Sigmoid colon (tissue), 7 donors: Measurements from ENCODE around the gene SLC12A9. TPM values are rescaled to one million over a fixed set of nuclear protein-coding genes. Genes with fewer than 3 reads are reported as not detected.

Experiments used
- DNase-seq: peaks from one replicate; pipeline ENCODE4 v3.0.0-alpha.2; 2019
- H3K27ac ChIP-seq, 4 donors: fragments of 200-600 bp; sonication (generic); one replicate each; pipeline ENCODE4 v1.5.1; 2016 to 2019; ENCODE audit warnings: mild to moderate bottlenecking in 1 of 4
- H3K27me3 ChIP-seq, 3 donors: fragments of 200-600 bp; sonication (generic); one replicate each; pipeline ENCODE4 v1.5.1; 2019; ENCODE audit warnings: mild to moderate bottlenecking in 1 of 3
- H3K36me3 ChIP-seq, 4 donors: fragments of 200-600 bp; sonication (generic); one replicate each; pipeline ENCODE4 v1.5.1; 2016 to 2019
- H3K4me1 ChIP-seq, 4 donors: fragments of 200-600 bp; sonication (generic); one replicate each; pipeline ENCODE4 v1.5.1; 2017 to 2019
- H3K4me3 ChIP-seq, 4 donors: fragments of 200-600 bp; sonication (generic); one replicate each; pipeline ENCODE4 v1.5.1; 2017 to 2019; ENCODE audit warnings: mild to moderate bottlenecking in 2 of 4, moderate library complexity in 1 of 4
- H3K9me3 ChIP-seq, 4 donors: fragments of 200-600 bp in 3 of 4; sonication (generic) in 3 of 4; one replicate each; pipeline versions ENCODE4 v1.5.1 to v1.6.1; 2013 to 2019
- CTCF ChIP-seq, 4 experiments: fragments of 450-650 bp in 3 of 4; fragments of 200-600 bp in 1 of 4; IDR thresholded peaks; one replicate each; pipeline ENCODE4 v1.5.1; 2016 to 2019; ENCODE audit warnings: antibody characterized with exemption in 4 of 4, mild to moderate bottlenecking in 3 of 4, moderate library complexity in 2 of 4
- EP300 ChIP-seq, 4 donors: sonication (generic); formaldehyde crosslinking; IDR thresholded peaks; one replicate each; pipeline ENCODE4 v1.6.1; 2017; ENCODE audit warnings: antibody characterized with exemption in 4 of 4
- POLR2A ChIP-seq, 2 donors: fragments of 450-650 bp; IDR thresholded peaks; one replicate each; pipeline ENCODE4 v1.6.1; 2016; ENCODE audit warnings: antibody characterized with exemption in 2 of 2, mild to moderate bottlenecking in 2 of 2, moderate library complexity in 2 of 2
- POLR2AphosphoS5 ChIP-seq, 4 donors: sonication (generic); formaldehyde crosslinking; IDR thresholded peaks; one replicate each; pipeline ENCODE4 v1.6.1; 2017; ENCODE audit warnings: antibody characterized with exemption in 4 of 4
- WGBS, 2 donors: extraction: QIAGEN DNeasy Blood & Tissue Kit; methylation state at CpG; one replicate each; pipeline ENCODE4 v1.1.7; 2013; 5-methylcytosine and 5-hydroxymethylcytosine counted together
- intact Hi-C: fragments of 100-400 bp; cut with DNase I; formaldehyde crosslinking; loops from one replicate; pipeline ENCODE4 v1.15.1; 2023
- polyA plus RNA-seq, 3 donors: library from polyadenylated mRNA; stranded (reverse); fragments of 200-250 nt; gene quantifications; one replicate each; pipeline ENCODE4 v1.2.3, GENCODE V29; 2013
- total RNA-seq, 4 donors: library from RNA; depleted of rRNA; stranded (reverse); fragments of >200 nt; gene quantifications; one replicate each; pipeline ENCODE4 v1.1.0, GENCODE V29; 2016
- donor health status: healthy with polysubstance abuse.
- donor health status: Bipolar disorder and iron deficiency.
- donor health status: healthy.

Gene SLC12A9
- total and polyA plus RNA-seq, 7 donors: 2.5 to 34.2 (median 12.1) TPM

- Histone ChIP-seq H3K36me3 (peaks cover 37 to 73% (median 46%) of the 10 kb centered on the region in 4 donors), H3K27ac (no peak overlapping the region), H3K4me3 (no peak overlapping the region), H3K27me3 (no peaks in the 10 kb centered on the region), H3K9me3 (no peaks in the 10 kb centered on the region), H3K4me1 (peaks cover 0 to 29% (median 22%) of the 10 kb centered on the region in 4 donors)
- WGBS, 2 donors: 93 to 94% methylated on average over 7 of the region's 7 CpGs
- TF ChIP-seq CTCF (IDR thresholded peaks at IDR 0.05): no peak
- TF ChIP-seq POLR2A (IDR thresholded peaks at IDR 0.05): no peak
- TF ChIP-seq EP300 (IDR thresholded peaks at IDR 0.05): no peak
- no peak for TF ChIP-seq POLR2AphosphoS5 (IDR thresholded peaks at IDR 0.05)
- intact Hi-C loops: no loop called here
- no peak for DNase-seq
Observed at GRCh38 chr7:100880645-100881044, 28.1 kb downstream of the SLC12A9 start.

DNA sequence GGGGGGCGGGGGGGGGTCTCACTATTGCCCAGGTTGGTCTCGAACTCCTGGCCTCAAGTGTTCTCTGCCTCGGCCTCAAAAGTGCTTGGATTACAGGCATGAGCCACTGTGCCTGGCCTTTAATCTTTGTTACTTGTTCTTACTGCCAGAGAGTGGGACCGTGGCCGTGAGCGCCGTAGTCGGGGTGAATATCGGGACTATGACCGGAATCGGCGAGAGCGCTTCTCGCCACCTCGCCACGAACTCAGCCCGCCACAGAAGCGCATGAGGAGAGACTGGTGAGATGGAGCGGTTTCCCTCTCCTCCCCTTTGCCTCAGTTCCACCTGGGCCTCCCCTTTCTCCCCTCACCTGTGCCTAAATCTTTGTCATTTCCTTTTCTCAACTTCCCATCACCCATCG, 28.6 kb downstream of the SLC12A9 start:
- intact Hi-C loops: no loop called here
- peaks cover 0 to 24% (median 17%) of the 10 kb centered on the region in 4 donors for H3K4me1 ChIP-seq
- 97% methylated on average over 20 of the region's 20 CpGs for WGBS, 2 donors
- H3K27me3 ChIP-seq: no peaks in the 10 kb centered on the region
- H3K27ac ChIP-seq: no peak overlapping the region
- no peak overlapping the region for H3K4me3 ChIP-seq
- TF ChIP-seq CTCF (IDR thresholded peaks at IDR 0.05) (no peak), EP300 (IDR thresholded peaks at IDR 0.05) (no peak), POLR2A (IDR thresholded peaks at IDR 0.05) (no peak), POLR2AphosphoS5 (IDR thresholded peaks at IDR 0.05) (no peak)
- DNase-seq: no peak
- peaks cover 41 to 77% (median 51%) of the 10 kb centered on the region in 4 donors for H3K36me3 ChIP-seq
- H3K9me3 ChIP-seq: no peaks in the 10 kb centered on the region

DNA sequence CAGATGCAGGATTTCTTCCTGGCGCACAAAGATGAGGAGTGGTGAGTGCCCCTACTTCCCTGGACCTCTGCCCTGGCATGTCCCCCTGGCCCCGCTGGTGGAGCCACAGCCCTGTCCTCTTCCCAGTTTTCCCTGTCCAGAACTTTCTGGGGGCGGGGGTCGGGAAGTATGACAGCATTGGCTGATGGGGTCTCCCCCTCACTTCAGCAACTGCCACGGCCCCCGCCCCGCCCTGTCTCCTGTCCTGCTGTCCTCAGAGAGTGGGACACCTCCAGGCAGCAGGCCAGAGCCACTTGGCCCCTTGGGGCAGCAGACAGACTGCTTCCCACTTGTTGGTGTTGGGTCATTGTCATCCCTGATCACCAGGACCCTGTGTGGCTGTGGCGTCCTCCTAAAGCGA, 29.7 kb downstream of the SLC12A9 start:
- H3K27me3 ChIP-seq: no peaks in the 10 kb centered on the region
- intact Hi-C loops: no loop called here
- no peaks in the 10 kb centered on the region for H3K9me3 ChIP-seq
- no peak for DNase-seq
- peaks cover 46 to 82% (median 62%) of the 10 kb centered on the region in 4 donors for H3K36me3 ChIP-seq
- no peak overlapping the region for H3K4me3 ChIP-seq
- TF ChIP-seq CTCF (IDR thresholded peaks at IDR 0.05) (no peak), EP300 (IDR thresholded peaks at IDR 0.05) (no peak), POLR2AphosphoS5 (IDR thresholded peaks at IDR 0.05) (no peak), POLR2A (IDR thresholded peaks at IDR 0.05) (no peak)
- H3K27ac ChIP-seq: no peak overlapping the region
- H3K4me1 ChIP-seq: peaks cover 0 to 13% (median 8%) of the 10 kb centered on the region in 4 donors
- WGBS, 2 donors: 91 to 96% methylated on average over 9 of the region's 9 CpGs

DNA sequence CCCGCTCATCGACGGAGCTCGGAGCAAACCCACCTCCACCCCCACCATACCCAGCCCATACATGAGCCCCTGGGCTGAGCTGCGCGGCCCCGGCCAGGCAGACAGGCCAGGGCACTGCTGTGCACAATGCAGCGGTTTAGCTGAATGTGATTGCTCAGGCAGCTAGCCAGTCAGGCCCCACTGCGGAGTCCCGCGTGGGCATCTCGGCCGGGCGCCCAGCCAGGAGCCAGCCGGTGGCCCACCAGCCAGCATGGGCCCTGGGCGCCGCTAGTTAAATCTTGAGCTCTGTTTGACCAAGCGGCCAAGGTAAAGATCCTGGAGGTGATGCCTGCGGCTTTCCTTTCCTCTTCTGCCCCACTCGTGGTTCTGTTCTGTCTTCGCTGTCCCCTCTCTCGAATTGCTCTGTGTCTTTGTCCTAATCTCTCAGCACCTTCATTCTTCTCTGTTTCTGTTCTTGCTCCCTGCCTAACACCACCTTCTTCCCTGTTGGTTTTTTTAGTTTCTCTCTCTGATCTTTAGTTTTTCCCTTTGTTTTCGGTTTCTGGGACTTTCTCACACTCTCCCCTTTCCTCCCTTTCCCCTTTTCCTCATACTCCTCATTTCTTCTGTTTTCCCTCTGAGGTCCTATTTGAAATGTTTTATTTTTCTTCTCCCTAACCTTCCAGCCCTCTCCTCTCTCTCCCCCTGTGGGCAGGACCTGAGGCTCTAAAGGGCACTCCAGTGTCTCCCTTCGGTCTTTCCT, 30.4 kb downstream of the SLC12A9 start:
- DNase-seq: no peak
- WGBS, 2 donors: 96% methylated on average over 24 of the region's 24 CpGs
- H3K4me1 ChIP-seq: peaks cover 0 to 13% (median 7%) of the 10 kb centered on the region in 4 donors
- H3K4me3 ChIP-seq: no peak overlapping the region
- H3K9me3 ChIP-seq: no peaks in the 10 kb centered on the region
- H3K36me3 ChIP-seq: peaks cover 53 to 82% (median 69%) of the 10 kb centered on the region in 4 donors
- no peaks in the 10 kb centered on the region for H3K27me3 ChIP-seq
- TF ChIP-seq CTCF (IDR thresholded peaks at IDR 0.05) (no peak), EP300 (IDR thresholded peaks at IDR 0.05) (no peak), POLR2AphosphoS5 (IDR thresholded peaks at IDR 0.05) (no peak), POLR2A (IDR thresholded peaks at IDR 0.05) (no peak)
- H3K27ac ChIP-seq: no peak overlapping the region
- intact Hi-C loops: no loop called here
